Measurements from ENCODE around the gene FASLG.
"Not testable (repeated sequence)": the region's sequence is repeated elsewhere in the genome, so short reads cannot be mapped to it uniquely, and the experiment has no call there.

Gene FASLG

DNA sequence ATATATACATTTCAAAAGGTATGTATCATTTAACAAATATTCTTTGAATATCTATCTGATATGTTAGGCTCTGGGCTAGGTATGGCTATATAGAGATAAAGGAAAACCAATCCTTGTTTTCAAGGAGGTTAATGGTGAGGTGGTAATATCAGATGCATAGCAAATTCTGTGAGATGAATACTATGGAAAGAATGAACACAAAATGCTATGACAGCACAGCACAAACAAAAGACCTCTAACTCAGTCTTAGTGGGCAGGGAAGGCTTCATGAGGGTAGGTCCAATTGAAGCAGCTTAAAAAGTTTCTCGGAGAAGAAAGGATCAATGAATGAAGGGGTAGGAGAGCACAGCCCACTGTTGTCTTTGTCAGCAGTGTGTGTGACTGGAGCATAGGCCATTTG, 27.2 kb downstream of the FASLG start:
- DNase-seq, result no peak

DNA sequence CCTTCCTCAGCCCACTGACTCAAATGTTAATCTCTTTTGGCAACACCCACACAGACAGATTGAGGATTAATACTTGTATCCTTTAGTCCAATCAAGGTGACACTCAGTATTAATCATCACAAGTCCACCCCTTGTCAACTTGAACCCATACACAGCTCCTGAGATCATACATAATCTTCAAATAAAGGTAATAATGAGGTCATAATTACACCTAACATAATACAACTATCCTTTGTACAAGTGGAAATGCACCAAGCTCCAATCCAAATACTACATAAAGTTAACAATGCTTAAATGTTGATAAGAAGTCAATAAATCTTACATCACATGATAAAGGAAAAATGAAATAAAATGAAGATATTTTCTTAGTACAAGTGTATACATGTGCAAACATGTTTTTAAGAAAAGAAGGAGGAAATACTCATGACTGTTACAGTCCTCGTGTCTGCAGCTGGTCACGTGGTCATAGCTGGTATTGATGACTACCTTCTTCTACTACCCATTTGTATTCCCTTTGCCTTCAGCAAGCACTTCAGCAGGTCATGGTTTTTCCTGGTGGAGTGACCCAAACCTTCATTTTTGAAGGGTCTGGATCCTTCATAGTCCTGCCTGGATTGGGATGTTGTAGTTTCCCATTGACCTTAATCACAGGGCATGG, 29.7 kb downstream of the FASLG start:
- not testable (repeated sequence) for DNase-seq

- not testable (repeated sequence) for DNase-seq
Observed at GRCh38 chr1:172690925-172691324, 32.0 kb downstream of the FASLG start.

DNA sequence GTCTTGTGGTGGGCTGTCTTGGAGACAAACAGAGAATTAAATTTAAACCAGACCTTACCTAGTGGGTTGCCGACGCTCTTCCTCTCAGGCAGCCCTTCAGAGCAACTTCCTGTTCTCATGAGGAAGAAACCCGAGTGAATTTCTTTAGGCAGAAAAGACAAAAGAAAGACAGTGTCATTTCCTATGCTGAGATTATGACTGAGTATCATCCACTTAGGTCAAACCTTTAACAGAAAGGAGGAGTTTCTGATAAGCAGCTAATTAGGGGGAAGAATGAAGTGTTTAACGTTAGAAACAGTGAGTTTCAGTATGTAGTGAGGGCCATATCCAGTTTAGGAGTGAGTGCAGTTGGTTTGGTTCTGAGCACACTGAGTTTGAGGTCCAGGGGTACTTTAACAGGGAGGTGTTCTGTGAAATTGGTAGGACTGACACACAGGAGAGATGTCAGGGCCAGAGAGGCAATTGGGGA, 38.7 kb downstream of the FASLG start:
- DNase-seq, result no peak

DNA sequence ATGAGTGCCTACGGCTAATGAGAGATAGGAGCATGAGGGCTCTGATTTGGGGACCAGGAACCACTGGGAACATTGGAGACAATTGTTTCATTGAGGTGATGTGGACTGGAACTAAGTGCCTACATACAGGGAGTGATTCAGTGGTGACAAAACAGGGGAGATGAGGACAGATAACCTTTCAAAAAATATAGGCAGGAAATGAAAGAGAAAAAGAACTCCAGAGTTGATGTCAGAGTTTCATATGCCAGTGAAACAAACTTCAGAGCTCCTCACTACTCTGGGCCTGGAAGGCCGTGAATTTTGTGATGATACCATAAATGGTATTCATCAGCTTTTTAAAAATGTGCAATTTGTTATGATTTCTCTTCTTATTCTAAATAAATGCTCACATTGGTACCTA, 39.3 kb downstream of the FASLG start:
- DNase-seq, result no peak

- no peak for DNase-seq
Observed at GRCh38 chr1:172699111-172699510, 40.2 kb downstream of the FASLG start.

GRCh38 chr1:172699695-172700227, 40.9 kb downstream of the FASLG start:
- DNase-seq, result no peak

DNA sequence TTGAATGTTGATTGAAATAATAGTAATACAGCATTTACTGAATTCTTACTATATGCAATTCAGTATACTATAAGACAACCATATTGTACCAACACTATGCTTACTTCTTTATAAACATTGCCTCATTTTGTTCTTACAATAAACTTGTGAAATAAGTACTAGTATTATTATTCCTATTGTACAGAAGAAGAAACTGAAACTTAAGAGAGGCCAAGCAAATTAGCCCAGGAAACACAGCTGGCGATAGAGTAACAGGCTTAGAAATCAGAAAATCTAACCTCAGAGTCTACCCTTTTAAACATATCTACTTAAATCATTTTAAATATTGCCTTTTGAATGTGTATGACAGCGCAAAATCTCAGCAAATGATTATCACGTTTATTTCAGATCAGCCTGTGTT, 41.7 kb downstream of the FASLG start:
- DNase-seq, result no peak

GRCh38 chr1:172704001-172704400, 45.1 kb downstream of the FASLG start:
- DNase-seq, result no peak

GRCh38 chr1:172704420-172705210, 45.7 kb downstream of the FASLG start:
- DNase-seq, result no peak

- DNase-seq, result no peak
Observed at GRCh38 chr1:172708452-172708851, 49.5 kb downstream of the FASLG start.

- DNase-seq, result no peak
Observed at GRCh38 chr1:172711558-172711957, 52.7 kb downstream of the FASLG start.

GRCh38 chr1:172713466-172713865, 54.6 kb downstream of the FASLG start:
- DNase-seq, result no peak
